ENCODE measurements around the gene MAB21L1. TPM values are rescaled to one million over a fixed set of nuclear protein-coding genes. Genes with fewer than 3 reads are reported as not detected.
A peak's percentile ranks its signal among the peaks of the same experiment; 100 is the strongest.

Gene MAB21L1
- polyA plus RNA-seq, 1 experiment = 0.02 TPM

- TF ChIP-seq CTCF (IDR thresholded peaks at IDR 0.05; ENCODE audit: low read depth, low read length) = no peak
- Histone ChIP-seq H3K27ac (ENCODE audit: low read depth, low read length) (no peak overlapping the region), H3K27me3 (ENCODE audit: control insufficient read depth, insufficient read depth, low read length) (no peaks in the 10 kb centered on the region), H3K4me3 (ENCODE audit: low read depth, low read length) (no peak overlapping the region), H3K9me3 (ENCODE audit: control insufficient read depth, insufficient read depth, low read length) (no peaks in the 10 kb centered on the region)
- CTCF ChIA-PET = no interaction called here
- POLR2A ChIA-PET = no interaction called here
- DNase-seq (ENCODE audit: low read depth, low spot score) = no peak
These were observed 37.6 kb upstream of the MAB21L1 start for GRCh38 chr13:35514061-35514477.

- Histone ChIP-seq H3K27ac (ENCODE audit: low read depth, low read length) (no peak overlapping the region), H3K9me3 (ENCODE audit: control insufficient read depth, insufficient read depth, low read length) (no peaks in the 10 kb centered on the region), H3K4me3 (ENCODE audit: low read depth, low read length) (no peak overlapping the region), H3K27me3 (ENCODE audit: control insufficient read depth, insufficient read depth, low read length) (no peaks in the 10 kb centered on the region)
- CTCF ChIA-PET = no interaction called here
- TF ChIP-seq CTCF (IDR thresholded peaks at IDR 0.05; ENCODE audit: low read depth, low read length) = no peak
- POLR2A ChIA-PET = no interaction called here
- peak; percentile 16 for DNase-seq (ENCODE audit: low read depth, low spot score)
These were observed 35.9 kb upstream of the MAB21L1 start for GRCh38 chr13:35512271-35512920.

GRCh38 chr13:35502456-35502855 is 26.0 kb upstream of the MAB21L1 start:
- CTCF ChIA-PET = no interaction called here
- POLR2A ChIA-PET = no interaction called here
- no peak for DNase-seq (ENCODE audit: low read depth, low spot score)
- Histone ChIP-seq H3K27ac (ENCODE audit: low read depth, low read length) (no peak overlapping the region), H3K27me3 (ENCODE audit: control insufficient read depth, insufficient read depth, low read length) (no peaks in the 10 kb centered on the region), H3K9me3 (ENCODE audit: control insufficient read depth, insufficient read depth, low read length) (no peaks in the 10 kb centered on the region), H3K4me3 (ENCODE audit: low read depth, low read length) (no peak overlapping the region)
- no peak for TF ChIP-seq CTCF (IDR thresholded peaks at IDR 0.05; ENCODE audit: low read depth, low read length)

GRCh38 chr13:35501661-35502235 is 25.3 kb upstream of the MAB21L1 start:
- no peak for DNase-seq (ENCODE audit: low read depth, low spot score)
- no peak for TF ChIP-seq CTCF (IDR thresholded peaks at IDR 0.05; ENCODE audit: low read depth, low read length)
- Histone ChIP-seq H3K27me3 (ENCODE audit: control insufficient read depth, insufficient read depth, low read length) (no peaks in the 10 kb centered on the region), H3K9me3 (ENCODE audit: control insufficient read depth, insufficient read depth, low read length) (no peaks in the 10 kb centered on the region), H3K27ac (ENCODE audit: low read depth, low read length) (no peak overlapping the region), H3K4me3 (ENCODE audit: low read depth, low read length) (no peak overlapping the region)
- CTCF ChIA-PET = no interaction called here
- POLR2A ChIA-PET = no interaction called here

- no peak for DNase-seq (ENCODE audit: low read depth, low spot score)
- ChIA-PET CTCF (no interaction called here), POLR2A (no interaction called here)
- Histone ChIP-seq H3K27ac (ENCODE audit: low read depth, low read length) (no peak overlapping the region), H3K27me3 (ENCODE audit: control insufficient read depth, insufficient read depth, low read length) (no peaks in the 10 kb centered on the region), H3K4me3 (ENCODE audit: low read depth, low read length) (no peak overlapping the region), H3K9me3 (ENCODE audit: control insufficient read depth, insufficient read depth, low read length) (no peaks in the 10 kb centered on the region)
- no peak for TF ChIP-seq CTCF (IDR thresholded peaks at IDR 0.05; ENCODE audit: low read depth, low read length)
These were observed 23.7 kb upstream of the MAB21L1 start for GRCh38 chr13:35500144-35500543.
